GM23248 (cell line): ENCODE data around the gene CPN2.

Experiments used
- EZH2 ChIP-seq: fragments of 200-600 bp; sonication (generic); IDR thresholded peaks from 2 replicates; pipeline ENCODE4 v1.6.1; 2018; ENCODE audit warnings: antibody characterized with exemption, mild to moderate bottlenecking; ENCODE audit not compliant: insufficient read depth, poor library complexity, severe bottlenecking
- EZH2phosphoT487 ChIP-seq: fragments of 200-600 bp; sonication (generic); IDR thresholded peaks from 2 replicates; pipeline ENCODE4 v1.6.1; 2018; ENCODE audit warnings: antibody characterized with exemption, moderate library complexity, mild to moderate bottlenecking, low read depth; ENCODE audit not compliant: insufficient read depth

DNA sequence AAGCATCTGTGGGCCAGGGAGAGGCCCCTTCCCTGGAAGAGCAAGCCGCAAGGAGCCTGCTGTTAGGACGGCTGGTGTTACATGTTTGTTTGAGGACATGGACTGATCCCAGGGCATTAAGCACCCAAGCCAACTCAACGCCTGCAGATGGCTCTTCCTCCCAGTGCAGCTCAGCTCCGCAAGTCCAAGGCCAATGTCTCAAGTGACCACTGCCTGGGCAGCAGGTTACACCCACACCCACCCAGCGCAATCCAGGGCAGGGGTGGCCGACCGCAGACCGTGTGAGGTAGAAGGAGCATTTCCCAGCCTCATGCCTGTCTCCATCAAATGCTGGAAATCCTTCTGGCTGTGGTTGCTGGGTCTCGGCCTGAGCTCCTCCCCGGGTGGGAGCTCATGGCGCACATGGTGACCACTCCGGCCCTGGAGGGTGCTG lies 33.5 kb upstream of the CPN2 start:
- TF ChIP-seq EZH2 (no peak), EZH2phosphoT487 (no peak)
